Measurements from ENCODE around the gene CYP2C19.

GRCh38 chr10:94785211-94785610 is 22.7 kb downstream of the CYP2C19 start:
- no peak for TF ChIP-seq POLR2A (IDR thresholded peaks at IDR 0.05)
- no peak for TF ChIP-seq CTCF (IDR thresholded peaks at IDR 0.05)

Data from breast epithelium (tissue), 3 donors.